Activated CD8-positive, alpha-beta T cell treated with anti-CD3 and anti-CD28 coated beads, Interleukin-2, amount 10 ng/mL, durations not matched to agents 7 days and 5 days (primary cell): ENCODE data around the gene SLAMF6. TPM values are rescaled to one million over a fixed set of nuclear protein-coding genes. Genes with fewer than 3 reads are reported as not detected.
"Not testable (repeated sequence)": the region's sequence is repeated elsewhere in the genome, so short reads cannot be mapped to it uniquely, and the experiment has no call there.

Experiments used
- ATAC-seq: fragments of 150-1000 bp; cut with Tn5 transposase; one replicate; pipeline ENCODE4 v1.10.0; 2021; ENCODE audit warnings: moderate library complexity
- CTCF ChIA-PET: fragments of 350-600 bp; sonication (Branson Sonifier 250); formaldehyde crosslinking; loops from one replicate; lab custom pipeline; 2021; ENCODE audit warnings: antibody characterized with exemption; lab: Charles Lee
- POLR2A ChIA-PET: fragments of 350-600 bp; sonication (Branson Sonifier 250); formaldehyde crosslinking; loops from one replicate; lab custom pipeline; 2021; ENCODE audit warnings: antibody characterized with exemption; lab: Charles Lee
- DNase-seq: peaks from one replicate; pipeline ENCODE4 v3.0.0-alpha.2; 2020
- H3K27ac Mint-ChIP-seq: one replicate; pipeline ENCODE4 v1.8.0; 2021; ENCODE audit warnings: mild to moderate bottlenecking, mixed read lengths
- H3K27me3 Mint-ChIP-seq: one replicate; pipeline ENCODE4 v1.8.0; 2021; ENCODE audit warnings: low read depth, mixed read lengths
- H3K36me3 Mint-ChIP-seq: one replicate; pipeline ENCODE4 v1.8.0; 2021; ENCODE audit warnings: low read depth, mixed read lengths
- H3K4me1 Mint-ChIP-seq: one replicate; pipeline ENCODE4 v1.8.0; 2021; ENCODE audit warnings: low read depth, mixed read lengths
- H3K4me3 Mint-ChIP-seq: one replicate; pipeline ENCODE4 v1.8.0; 2021; ENCODE audit warnings: mild to moderate bottlenecking, mixed read lengths
- H3K9me3 Mint-ChIP-seq: one replicate; pipeline ENCODE4 v1.8.0; 2022; ENCODE audit warnings: mixed read lengths; ENCODE audit not compliant: insufficient read depth
- total RNA-seq, 2 experiments: library from RNA; stranded (reverse); gene quantifications; one replicate each; pipeline ENCODE4 v1.2.3, GENCODE V29; 2021

SLAMF6 gene
- 10 to 100 TPM; 23.9 to 24.7 TPM for total RNA-seq

GRCh38 chr1:160522622-160523345 lies at the start of gene SLAMF6:
TSS of gene SLAMF6 (minus strand) at chr1:160523255. CDS start at chr1:160523192, 63 bp downstream.
- Mint-ChIP-seq H3K4me3 (peak within 1 kb of the TSS; percentile 83), H3K4me1 (peaks cover 62% of the 10 kb centered on the region), H3K36me3 (peaks cover 38% of the 10 kb centered on the region), H3K27me3 (no peaks in the 10 kb centered on the region), H3K27ac (peak within 1 kb of the TSS; percentile 93), H3K9me3 (peaks cover 8% of the 10 kb centered on the region)
- DNase-seq (peak; percentile 68), ATAC-seq (peak; percentile 62)
- POLR2A ChIA-PET: interaction anchor here (0.5 to 2.2 kb wide), 11 partner anchors 17 to 185 kb away, joined by 3 to 17 read pairs (median 3); no protein-coding TSS in a partner anchor
- CTCF ChIA-PET: interaction anchor here (0.6 to 3.5 kb wide), 25 partner anchors 13 to 193 kb away, joined by 3 to 24 read pairs (median 5); partner anchors contain the start of gene CD84

GRCh38 chr1:160570840-160571239 lies 47.8 kb upstream of the SLAMF6 start:
- DNase-seq (no peak), ATAC-seq (no peak)
- CTCF ChIA-PET: interaction anchor here (0.8 to 3.1 kb wide), 2 partner anchors 26 to 35 kb away, joined by 4 to 19 read pairs; no protein-coding TSS in a partner anchor
- POLR2A ChIA-PET: no interaction called here
- no peak overlapping the region for H3K27ac Mint-ChIP-seq
- H3K27me3 Mint-ChIP-seq: no peaks in the 10 kb centered on the region
- no peak overlapping the region for H3K4me3 Mint-ChIP-seq
- peaks cover 84% of the 10 kb centered on the region for H3K4me1 Mint-ChIP-seq
- no peaks in the 10 kb centered on the region for H3K9me3 Mint-ChIP-seq
- H3K36me3 Mint-ChIP-seq: peaks cover 41% of the 10 kb centered on the region

- no peak overlapping the region for H3K4me3 Mint-ChIP-seq
- no peak for DNase-seq
- peaks cover 83% of the 10 kb centered on the region for H3K4me1 Mint-ChIP-seq
- no peaks in the 10 kb centered on the region for H3K9me3 Mint-ChIP-seq
- ChIA-PET POLR2A (no interaction called here), CTCF (interaction anchor here (0.8 to 3.1 kb wide), 2 partner anchors 25 to 36 kb away, joined by 4 to 19 read pairs; no protein-coding TSS in a partner anchor)
- peak overlapping the region; percentile 9 for H3K27ac Mint-ChIP-seq
- peaks cover 48% of the 10 kb centered on the region for H3K36me3 Mint-ChIP-seq
- no peak for ATAC-seq
- no peaks in the 10 kb centered on the region for H3K27me3 Mint-ChIP-seq
Measured at GRCh38 chr1:160569806-160570205, 46.8 kb upstream of the SLAMF6 start.

- Mint-ChIP-seq H3K4me1 (peaks cover 75% of the 10 kb centered on the region), H3K27ac (peak overlapping the region; percentile 99), H3K9me3 (peaks cover 3% of the 10 kb centered on the region), H3K36me3 (peaks cover 57% of the 10 kb centered on the region), H3K4me3 (peak overlapping the region; percentile 64), H3K27me3 (no peaks in the 10 kb centered on the region)
- DNase-seq (peak; percentile 80), ATAC-seq (peak; percentile 85)
- ChIA-PET POLR2A (interaction anchor here (0.5 to 2.2 kb wide), 9 partner anchors 8 to 99 kb away, joined by 3 to 16 read pairs (median 3); no protein-coding TSS in a partner anchor), CTCF (interaction anchor here (0.9 to 3.1 kb wide), 8 partner anchors 9 to 140 kb away, joined by 3 to 23 read pairs (median 6); partner anchors contain the start of gene CD84)
Measured at GRCh38 chr1:160567858-160568682, 45.0 kb upstream of the SLAMF6 start.

- ATAC-seq (peak; percentile 14), DNase-seq (no peak)
- Mint-ChIP-seq H3K27me3 (no peaks in the 10 kb centered on the region), H3K36me3 (peaks cover 61% of the 10 kb centered on the region), H3K27ac (peak overlapping the region; percentile 99), H3K4me1 (peaks cover 75% of the 10 kb centered on the region), H3K9me3 (peaks cover 11% of the 10 kb centered on the region), H3K4me3 (peak overlapping the region; percentile 64)
- ChIA-PET POLR2A (interaction anchor here (0.6 to 2.2 kb wide), 3 partner anchors 11 to 40 kb away, joined by 3 to 16 read pairs (median 5); no protein-coding TSS in a partner anchor), CTCF (interaction anchor here (0.8 to 3.0 kb wide), 8 partner anchors 10 to 139 kb away, joined by 3 to 23 read pairs (median 6); partner anchors contain the start of gene CD84)
Measured at GRCh38 chr1:160567341-160567740, 44.3 kb upstream of the SLAMF6 start.

GRCh38 chr1:160565564-160565963 lies 42.5 kb upstream of the SLAMF6 start:
- peaks cover 15% of the 10 kb centered on the region for H3K9me3 Mint-ChIP-seq
- no peak for ATAC-seq
- H3K36me3 Mint-ChIP-seq: peaks cover 61% of the 10 kb centered on the region
- no peaks in the 10 kb centered on the region for H3K27me3 Mint-ChIP-seq
- DNase-seq: no peak
- no peak overlapping the region for H3K4me3 Mint-ChIP-seq
- peak overlapping the region; percentile 31 for H3K27ac Mint-ChIP-seq
- ChIA-PET CTCF (interaction anchor here (0.7 to 2.3 kb wide), 13 partner anchors 9 to 98 kb away, joined by 3 to 13 read pairs (median 5); partner anchors contain the start of gene CD84), POLR2A (interaction anchor here (0.8 to 1.3 kb wide), 3 partner anchors 10 to 43 kb away, joined by 3 to 4 read pairs (median 4); no protein-coding TSS in a partner anchor)
- peaks cover 79% of the 10 kb centered on the region for H3K4me1 Mint-ChIP-seq

GRCh38 chr1:160563230-160563629 lies 40.2 kb upstream of the SLAMF6 start:
- not testable (repeated sequence) for ATAC-seq

GRCh38 chr1:160562745-160563144 lies 39.7 kb upstream of the SLAMF6 start:
- H3K27me3 Mint-ChIP-seq, H3K4me3 Mint-ChIP-seq, POLR2A ChIA-PET, DNase-seq, ATAC-seq, H3K27ac Mint-ChIP-seq: not testable (repeated sequence)
- H3K9me3 Mint-ChIP-seq: peaks cover 19% of the 10 kb centered on the region
- CTCF ChIA-PET: interaction anchor here (1.2 to 5.1 kb wide), 6 partner anchors 13 to 44 kb away, joined by 3 to 39 read pairs (median 5); partner anchors contain the start of genes CD84 and SLAMF6
- H3K4me1 Mint-ChIP-seq: peaks cover 79% of the 10 kb centered on the region
- H3K36me3 Mint-ChIP-seq: peaks cover 68% of the 10 kb centered on the region

More at GRCh38 chr1:160563230-160563629, 40.2 kb upstream of the SLAMF6 start:
- Mint-ChIP-seq H3K4me1 (peaks cover 82% of the 10 kb centered on the region), H3K9me3 (peaks cover 19% of the 10 kb centered on the region), H3K36me3 (peaks cover 68% of the 10 kb centered on the region)
- DNase-seq, H3K27ac Mint-ChIP-seq, POLR2A ChIA-PET, H3K27me3 Mint-ChIP-seq, H3K4me3 Mint-ChIP-seq: not testable (repeated sequence)
- CTCF ChIA-PET: interaction anchor here (0.9 to 2.3 kb wide), 6 partner anchors 15 to 43 kb away, joined by 3 to 13 read pairs (median 4); partner anchors contain the start of gene SLAMF6

- peaks cover 66% of the 10 kb centered on the region for H3K36me3 Mint-ChIP-seq
- H3K4me3 Mint-ChIP-seq: peak overlapping the region; percentile 51
- DNase-seq: no peak
- H3K27ac Mint-ChIP-seq: peak overlapping the region; percentile 67
- peaks cover 19% of the 10 kb centered on the region for H3K9me3 Mint-ChIP-seq
- H3K4me1 Mint-ChIP-seq: peaks cover 59% of the 10 kb centered on the region
- POLR2A ChIA-PET: interaction anchor here (1.6 to 2.3 kb wide), 2 partner anchors 15 to 18 kb away, joined by 6 to 9 read pairs; partner anchors contain the start of gene CD84
- peak; percentile 32 for ATAC-seq
- CTCF ChIA-PET: interaction anchor here (1.2 to 5.1 kb wide), 9 partner anchors 9 to 46 kb away, joined by 3 to 39 read pairs (median 10); partner anchors contain the start of genes CD84 and SLAMF6
- no peaks in the 10 kb centered on the region for H3K27me3 Mint-ChIP-seq
Measured at GRCh38 chr1:160560806-160561205, 37.8 kb upstream of the SLAMF6 start.

GRCh38 chr1:160560045-160560705 lies 37.1 kb upstream of the SLAMF6 start:
- Mint-ChIP-seq H3K27ac (peak overlapping the region; percentile 67), H3K4me3 (peak overlapping the region; percentile 51), H3K27me3 (no peaks in the 10 kb centered on the region), H3K9me3 (peaks cover 19% of the 10 kb centered on the region), H3K36me3 (peaks cover 64% of the 10 kb centered on the region), H3K4me1 (peaks cover 53% of the 10 kb centered on the region)
- ChIA-PET CTCF (interaction anchor here (1.2 to 5.1 kb wide), 10 partner anchors 9 to 46 kb away, joined by 3 to 39 read pairs (median 8); partner anchors contain the start of genes CD84 and SLAMF6), POLR2A (interaction anchor here (2.3 kb wide), 1 partner anchor 18 kb away, joined by 9 read pairs; the partner anchor contains the start of gene CD84)
- DNase-seq (no peak), ATAC-seq (peak; percentile 17)
